Gastroesophageal sphincter (tissue), 4 donors: Measurements from ENCODE around the gene HDGFL2. TPM values are rescaled to one million over a fixed set of nuclear protein-coding genes. Genes with fewer than 3 reads are reported as not detected.

ENCODE experiments used
- ATAC-seq: fragments of 150-250 bp; one replicate; pipeline ENCODE4 v1.9.1; 2016; ENCODE audit warnings: mild to moderate bottlenecking, moderate library complexity
- H3K27ac ChIP-seq, 4 donors: fragments of 200-600 bp; sonication (generic) in 3 of 4; 1 replicate in 3 of 4; 2 replicates in 1 of 4; pipeline ENCODE4 v1.5.1; 2016 to 2019
- H3K27me3 ChIP-seq: fragments of 200-600 bp; sonication (generic); one replicate; pipeline ENCODE4 v1.5.1; 2019
- H3K36me3 ChIP-seq, 2 donors: fragments of 200-600 bp; sonication (generic); one replicate each; pipeline ENCODE4 v1.5.1; 2019; ENCODE audit warnings: control low read depth in 1 of 2
- H3K4me1 ChIP-seq, 3 donors: fragments of 200-600 bp; sonication (generic); 1 replicate in 2 of 3; 2 replicates in 1 of 3; pipeline ENCODE4 v1.5.1; 2016 to 2019; ENCODE audit warnings: control low read depth in 2 of 3
- H3K4me3 ChIP-seq, 2 donors: fragments of 200-600 bp; sonication (generic); one replicate each; pipeline ENCODE4 v1.5.1; 2019; ENCODE audit warnings: mild to moderate bottlenecking in 1 of 2, moderate library complexity in 1 of 2
- H3K9me3 ChIP-seq, 3 donors: fragments of 200-600 bp; sonication (generic); one replicate each; pipeline ENCODE4 v1.5.1; 2017 to 2019; ENCODE audit warnings: control low read depth in 2 of 3
- CTCF ChIP-seq, 4 experiments: fragments of 200-600 bp in 2 of 4; fragments of 450-650 bp in 2 of 4; sonication (generic) in 1 of 4; IDR thresholded peaks; one replicate each; pipeline ENCODE4 v1.5.1; 2017 to 2019; ENCODE audit warnings: antibody characterized with exemption in 4 of 4, mild to moderate bottlenecking in 2 of 4, moderate library complexity in 2 of 4
- EP300 ChIP-seq: sonication (generic); formaldehyde crosslinking; IDR thresholded peaks from one replicate; pipeline ENCODE4 v1.6.1; 2017; ENCODE audit warnings: antibody characterized with exemption, mild to moderate bottlenecking
- POLR2A ChIP-seq, 2 donors: fragments of 450-650 bp; IDR thresholded peaks; one replicate each; pipeline ENCODE4 v1.6.1; 2017; ENCODE audit warnings: antibody characterized with exemption in 2 of 2, mild to moderate bottlenecking in 2 of 2, moderate library complexity in 1 of 2
- POLR2AphosphoS5 ChIP-seq: sonication (generic); formaldehyde crosslinking; IDR thresholded peaks from one replicate; pipeline ENCODE4 v1.6.1; 2017; ENCODE audit warnings: antibody characterized with exemption
- WGBS, 2 donors: methylation state at CpG; one replicate each; pipeline ENCODE4 v1.1.5; 2018; ENCODE audit warnings: low coverage in 1 of 2; 5-methylcytosine and 5-hydroxymethylcytosine counted together
- small RNA-seq, 4 donors: library from RNA; depleted of rRNA; stranded (forward); fragments of <200 nt; gene quantifications; one replicate each; pipeline ENCODE3, GENCODE V24; 2016
- total RNA-seq, 4 donors: library from RNA; depleted of rRNA; stranded (reverse); fragments of >200 nt; gene quantifications; one replicate each; pipeline ENCODE4 v1.1.0, GENCODE V29; 2016

Gene HDGFL2
- total RNA-seq, 4 donors from 2014 or later = 33.3 to 49.5 (median 36.2) TPM

DNA sequence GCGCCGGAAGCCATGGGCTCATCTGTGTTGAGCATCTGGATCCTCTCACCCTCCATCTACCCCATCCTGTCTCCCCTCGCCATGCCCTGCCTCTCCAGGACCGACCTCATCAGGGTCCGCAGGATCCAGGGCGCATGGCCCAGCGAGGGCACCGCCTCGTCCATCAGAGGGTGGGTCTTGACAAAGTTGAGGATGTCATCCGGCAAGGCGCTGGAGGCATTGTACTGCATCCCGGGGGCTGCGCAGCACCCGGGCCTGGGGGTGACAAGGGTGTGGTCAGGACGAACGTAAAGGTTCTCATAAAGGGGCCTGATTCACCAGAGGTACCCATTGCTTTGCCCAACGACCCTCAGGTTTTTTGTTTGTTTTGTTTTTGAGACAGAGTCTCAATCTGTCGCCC lies 77.9 kb downstream of the HDGFL2 start:
- no peak for ATAC-seq
- Histone ChIP-seq H3K9me3 (no peaks in the 10 kb centered on the region), H3K27me3 (peaks cover 22% of the 10 kb centered on the region), H3K27ac (no peak overlapping the region), H3K36me3 (peaks cover 0 to 15% of the 10 kb centered on the region in 2 donors), H3K4me3 (no peak overlapping the region), H3K4me1 (no peaks in the 10 kb centered on the region)
- WGBS, 2 donors = 97% methylated on average over 6 of the region's 18 CpGs; no CpG with 5 or more reads in 1 of the 2 donors
- TF ChIP-seq POLR2AphosphoS5 (no peak), CTCF (IDR thresholded peaks at IDR 0.05) (no peak), EP300 (no peak), POLR2A (IDR thresholded peaks at IDR 0.05) (no peak)

DNA sequence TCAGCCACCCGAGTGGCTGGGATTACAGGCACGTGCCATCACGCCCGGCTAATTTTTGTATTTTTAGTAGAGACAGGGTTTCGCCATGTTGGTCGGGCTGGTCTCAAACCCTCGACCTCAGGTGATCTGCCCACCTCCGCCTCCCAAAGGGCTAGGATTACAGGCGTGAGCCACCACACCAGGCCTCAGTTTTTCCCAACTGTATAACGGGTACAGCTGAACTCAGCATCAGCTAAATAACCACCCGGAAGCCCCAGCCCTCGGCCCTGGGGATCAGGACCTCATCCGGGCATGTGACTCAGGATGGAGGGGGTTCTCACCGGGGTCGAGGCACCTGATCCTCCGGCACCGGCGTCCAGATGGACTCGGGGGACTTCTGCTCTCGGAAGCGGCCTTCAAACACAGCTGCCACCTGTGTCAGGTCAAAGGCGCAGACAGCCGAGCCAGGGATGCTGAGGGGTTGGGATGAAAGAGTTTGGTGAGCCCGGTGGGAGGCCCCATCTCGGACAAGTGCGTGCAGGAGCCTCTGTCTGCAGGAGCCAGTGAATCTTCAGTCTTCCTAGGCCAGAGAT lies 78.5 kb downstream of the HDGFL2 start:
- TF ChIP-seq POLR2AphosphoS5 (no peak), EP300 (no peak), CTCF (IDR thresholded peaks at IDR 0.05) (no peak), POLR2A (IDR thresholded peaks at IDR 0.05) (no peak)
- Histone ChIP-seq H3K27me3 (peaks cover 22% of the 10 kb centered on the region), H3K36me3 (peaks cover 0 to 15% of the 10 kb centered on the region in 2 donors), H3K27ac (no peak overlapping the region), H3K9me3 (no peaks in the 10 kb centered on the region), H3K4me3 (no peak overlapping the region), H3K4me1 (no peaks in the 10 kb centered on the region)
- 89% methylated on average over 8 of the region's 26 CpGs; no CpG with 5 or more reads in 1 of the 2 donors for WGBS, 2 donors
- ATAC-seq = no peak

Small RNA genes within 50 kb of the gene (small RNA-seq; reads per million reads assigned to genes)
- 0 reads per million in 4 donors for gene MIR4746

Other genes with a start within 250 kb of the HDGFL2 start
- 1 to 10 TPM in 1 of 4 donors, under 1 TPM in 2, not detected in 1; 0.54 to 8.2 (median 0.96) TPM for gene EBI3, start 242.8 kb upstream of the HDGFL2 start, total RNA-seq
- gene YJU2, start 225.2 kb upstream of the HDGFL2 start, total RNA-seq = 10 to 100 TPM; 20.0 to 24.6 (median 21.6) TPM
- not detected for gene SHD, start 193.0 kb upstream of the HDGFL2 start, total RNA-seq
- under 1 TPM in 2 of 4 donors, not detected in 2; 0.35 to 0.67 TPM for gene TMIGD2, start 169.9 kb upstream of the HDGFL2 start, total RNA-seq
- gene FSD1, start 167.7 kb upstream of the HDGFL2 start, total RNA-seq = under 1 TPM in 1 of 4 donors, not detected in 3; 0.67 TPM
- 1 to 10 TPM in 3 of 4 donors, not detected in 1; 1.4 to 5.6 (median 4.9) TPM for gene STAP2, start 133.5 kb upstream of the HDGFL2 start, total RNA-seq
- gene MPND, start 128.7 kb upstream of the HDGFL2 start, total RNA-seq = 1 to 10 TPM; 4.7 to 7.5 (median 6.0) TPM
- gene SH3GL1, start 71.8 kb upstream of the HDGFL2 start, total RNA-seq = 10 to 100 TPM; 48.2 to 67.7 (median 53.0) TPM
- gene CHAF1A, start 69.7 kb upstream of the HDGFL2 start, total RNA-seq = 10 to 100 TPM in 1 of 4 donors, 1 to 10 TPM in 3; 2.4 to 11.9 (median 7.4) TPM
- 100 to 1,000 TPM in 1 of 4 donors, 10 to 100 TPM in 3; 62.6 to 130 (median 80.6) TPM for gene UBXN6, start 14.5 kb upstream of the HDGFL2 start, total RNA-seq
- gene PLIN4, start 46.2 kb downstream of the HDGFL2 start, total RNA-seq = 100 to 1,000 TPM in 1 of 4 donors, 10 to 100 TPM in 3; 66.0 to 145 (median 87.5) TPM
- gene PLIN5, start 62.9 kb downstream of the HDGFL2 start, total RNA-seq = 10 to 100 TPM in 2 of 4 donors, 1 to 10 TPM in 1, under 1 TPM in 1; 0.49 to 24.3 (median 11.2) TPM
- gene LRG1, start 67.7 kb downstream of the HDGFL2 start, total RNA-seq = 1 to 10 TPM in 2 of 4 donors, not detected in 2; 2.1 to 8.5 TPM
- 10 to 100 TPM in 1 of 4 donors, 1 to 10 TPM in 3; 2.0 to 12.4 (median 7.3) TPM for gene SEMA6B, start 87.4 kb downstream of the HDGFL2 start, total RNA-seq
- gene TNFAIP8L1, start 167.2 kb downstream of the HDGFL2 start, total RNA-seq = 10 to 100 TPM in 1 of 4 donors, 1 to 10 TPM in 3; 5.8 to 16.4 (median 7.0) TPM
- gene MYDGF, start 198.0 kb downstream of the HDGFL2 start, total RNA-seq = 10 to 100 TPM; 20.5 to 44.6 (median 30.1) TPM